GM10248 (cell line): ENCODE measurements around the gene GALNT2.

Experiments
- CTCF ChIA-PET: fragments of 300-600 bp; sonication (Branson Sonifier 250); formaldehyde crosslinking; extraction: SDS; loops from one replicate; lab custom pipeline; 2021; ENCODE audit warnings: antibody characterized with exemption; lab: Yijun Ruan, JAX
- POLR2A ChIA-PET: fragments of 350-650 bp; sonication (Branson Sonifier 250); formaldehyde crosslinking; extraction: SDS; loops from one replicate; lab custom pipeline; 2020; ENCODE audit warnings: antibody characterized with exemption; lab: Yijun Ruan, JAX
- DNase-seq: peaks from one replicate; pipeline ENCODE4 v3.0.0; 2012; ENCODE audit errors: extremely low spot score
- CTCF ChIP-seq: IDR thresholded peaks from 2 replicates; pipeline ENCODE4 v1.5.1; 2012; ENCODE audit warnings: mild to moderate bottlenecking, low read depth; ENCODE audit errors: extremely low read depth, missing control alignments, control extremely low read depth

Gene GALNT2

GRCh38 chr1:230319014-230319747, 252.1 kb downstream of the GALNT2 start:
- DNase-seq: no peak
- ChIA-PET CTCF (no interaction called here), POLR2A (no interaction called here)
- no peak for TF ChIP-seq CTCF

- ChIA-PET POLR2A (no interaction called here), CTCF (no interaction called here)
- TF ChIP-seq CTCF: no peak
- no peak for DNase-seq
These were observed 253.8 kb downstream of the GALNT2 start for GRCh38 chr1:230320804-230321203.

- ChIA-PET CTCF (no interaction called here), POLR2A (no interaction called here)
- no peak for DNase-seq
- TF ChIP-seq CTCF: no peak
These were observed 254.3 kb downstream of the GALNT2 start for GRCh38 chr1:230321341-230321740.

- POLR2A ChIA-PET: no interaction called here
- no peak for DNase-seq
- no peak for TF ChIP-seq CTCF
- CTCF ChIA-PET: no interaction called here
These were observed 254.8 kb downstream of the GALNT2 start for GRCh38 chr1:230321741-230322420.

DNA sequence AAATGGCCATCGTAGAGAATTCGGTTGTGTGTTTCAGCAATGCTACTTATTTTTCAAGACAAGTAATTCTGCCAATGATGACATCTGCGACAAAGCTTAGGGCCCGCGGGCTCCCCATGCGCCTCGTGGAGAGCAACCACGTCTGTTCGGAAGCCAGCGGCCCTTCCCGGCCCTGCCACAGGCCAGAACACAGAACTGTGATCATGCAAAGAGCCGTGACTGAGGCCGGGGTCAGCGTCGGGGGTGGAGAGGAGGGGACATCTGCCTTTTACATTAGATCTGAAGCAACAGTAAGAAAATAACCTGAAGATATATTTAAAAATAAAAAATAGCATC, 255.4 kb downstream of the GALNT2 start:
- POLR2A ChIA-PET: no interaction called here
- CTCF ChIA-PET: no interaction called here

More for the DNA sequence above, 255.4 kb downstream of the GALNT2 start:
- no peak for TF ChIP-seq CTCF
- no peak for DNase-seq
